ENCODE measurements around the gene SPG11. TPM values are rescaled to one million over a fixed set of nuclear protein-coding genes. Genes with fewer than 3 reads are reported as not detected.
A peak's percentile ranks its signal among the peaks of the same experiment; 100 is the strongest.

The SPG11 gene
- total and polyA plus RNA-seq, 8 donors, result 21.6 to 61.1 (median 35.2) TPM

GRCh38 chr15:44530653-44531052 is 132.8 kb downstream of the SPG11 start:
- 94 to 96% methylated on average over 3 of the region's 3 CpGs for WGBS, 2 donors
- no peak for DNase-seq
- Histone ChIP-seq H3K27ac (no peak overlapping the region), H3K27me3 (no peaks in the 10 kb centered on the region), H3K36me3 (peaks cover 0 to 9% (median 0%) of the 10 kb centered on the region in 3 donors), H3K4me3 (no peak overlapping the region), H3K4me1 (peaks cover 0 to 4% (median 4%) of the 10 kb centered on the region in 3 donors), H3K9me3 (no peaks in the 10 kb centered on the region)
- no peak for ATAC-seq
- TF ChIP-seq CTCF (IDR thresholded peaks at IDR 0.05), result no peak
- no peak for FAIRE-seq
- intact Hi-C loops (cut with DNase I), result no loop called here

DNA sequence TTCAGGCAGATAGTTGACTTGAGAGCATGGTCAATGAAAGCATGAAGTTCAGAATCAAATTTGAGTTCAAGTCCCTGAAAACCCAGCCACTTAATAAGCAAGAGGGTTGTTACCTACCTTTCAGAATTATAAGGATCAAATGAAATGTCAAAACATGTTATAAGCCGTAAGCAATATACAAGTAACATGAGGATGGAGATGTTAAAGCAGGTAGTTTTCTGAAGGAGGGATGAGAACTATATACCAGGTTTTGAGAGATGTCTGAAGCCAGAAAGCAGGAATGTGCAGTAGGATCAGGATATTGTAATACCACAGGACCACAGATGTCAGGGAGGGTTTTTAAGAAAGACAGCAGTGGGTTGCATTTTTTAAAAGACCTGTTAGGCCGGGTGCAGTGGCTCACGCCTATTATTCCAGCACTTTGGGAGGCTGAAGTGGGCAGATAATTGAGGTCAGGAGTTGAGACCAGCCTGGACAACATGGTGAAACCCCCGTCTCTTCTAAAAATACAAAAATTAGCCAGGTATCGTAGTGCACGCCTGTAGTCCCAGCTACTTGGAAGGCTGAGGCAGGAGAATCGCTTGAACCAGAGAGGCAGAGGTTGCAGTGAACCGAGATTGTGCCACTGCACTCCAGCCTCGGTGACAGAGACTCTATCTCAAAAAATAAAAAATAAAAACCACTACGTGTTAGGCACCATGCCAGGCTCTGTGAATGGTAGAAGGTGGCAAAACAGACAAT is 133.4 kb downstream of the SPG11 start:
- intact Hi-C loops (cut with DNase I), result no loop called here
- Histone ChIP-seq H3K27me3 (no peaks in the 10 kb centered on the region), H3K4me1 (no peaks in the 10 kb centered on the region), H3K27ac (no peak overlapping the region), H3K9me3 (no peaks in the 10 kb centered on the region), H3K36me3 (peaks cover 0 to 9% (median 0%) of the 10 kb centered on the region in 3 donors), H3K4me3 (no peak overlapping the region)
- TF ChIP-seq CTCF (IDR thresholded peaks at IDR 0.05), result no peak
- DNase-seq, result no peak
- no peak for FAIRE-seq
- WGBS, 2 donors, result 73 to 83% methylated on average over 10 of the region's 10 CpGs
- no peak for ATAC-seq

GRCh38 chr15:44527241-44527640 is 136.2 kb downstream of the SPG11 start:
- whole genome bisulfite sequencing, 2 donors, result 71 to 74% methylated on average over 2 of the region's 2 CpGs
- no peak for TF ChIP-seq CTCF (IDR thresholded peaks at IDR 0.05)
- Histone ChIP-seq H3K36me3 (peaks cover 0 to 20% (median 0%) of the 10 kb centered on the region in 3 donors), H3K4me3 (no peak overlapping the region), H3K27ac (no peak overlapping the region), H3K4me1 (no peaks in the 10 kb centered on the region), H3K27me3 (no peaks in the 10 kb centered on the region), H3K9me3 (no peaks in the 10 kb centered on the region)
- no peak for FAIRE-seq
- ATAC-seq, result no peak
- no peak for DNase-seq
- intact Hi-C loops (cut with DNase I), result no loop called here

GRCh38 chr15:44525018-44525417 is 138.4 kb downstream of the SPG11 start:
- FAIRE-seq (no peak), DNase-seq (no peak), ATAC-seq (no peak)
- Histone ChIP-seq H3K36me3 (peaks cover 0 to 20% (median 0%) of the 10 kb centered on the region in 3 donors), H3K27ac (no peak overlapping the region), H3K4me3 (no peak overlapping the region), H3K27me3 (no peaks in the 10 kb centered on the region), H3K9me3 (peaks cover 0 to 2% (median 0%) of the 10 kb centered on the region in 4 donors), H3K4me1 (no peaks in the 10 kb centered on the region)
- intact Hi-C loops (cut with DNase I), result no loop called here
- 97 to 98% methylated on average over 1 of the region's 1 CpG for WGBS, 2 donors
- no peak for TF ChIP-seq CTCF (IDR thresholded peaks at IDR 0.05)

DNA sequence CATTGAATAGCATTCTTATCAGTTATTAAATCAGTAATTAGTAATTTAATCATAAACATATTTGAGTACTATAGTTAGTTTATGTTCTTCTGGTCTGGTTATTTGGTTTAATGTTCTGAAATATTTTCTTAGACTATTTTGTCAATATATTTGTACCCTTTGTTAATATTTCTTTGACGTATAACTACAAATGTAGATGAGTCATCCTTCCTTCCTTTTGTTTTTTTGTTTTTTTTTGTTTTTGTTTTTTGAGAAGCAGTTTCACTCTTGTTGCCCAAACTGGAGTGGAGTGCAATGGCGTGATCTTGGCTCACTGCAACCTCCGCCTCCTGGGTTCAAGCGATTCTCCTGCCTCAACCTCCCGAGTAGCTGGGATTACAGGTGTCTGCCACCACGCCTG is 143.9 kb downstream of the SPG11 start:
- no peak overlapping the region for H3K27ac ChIP-seq
- ATAC-seq (no peak), DNase-seq (no peak), FAIRE-seq (peak; percentile 20)
- peaks cover 0 to 20% (median 4%) of the 10 kb centered on the region in 3 donors for H3K36me3 ChIP-seq
- H3K4me1 ChIP-seq, result no peaks in the 10 kb centered on the region
- intact Hi-C loops (cut with DNase I), result no loop called here
- TF ChIP-seq CTCF (IDR thresholded peaks at IDR 0.05), result no peak
- 94 to 97% methylated on average over 6 of the region's 6 CpGs for WGBS, 2 donors
- no peak overlapping the region for H3K4me3 ChIP-seq
- H3K9me3 ChIP-seq, result peaks cover 0 to 2% (median 0%) of the 10 kb centered on the region in 4 donors
- H3K27me3 ChIP-seq, result no peaks in the 10 kb centered on the region
